Cardiac fibroblast (primary cell): ENCODE data around the gene ITK.
A peak's percentile ranks its signal among the peaks of the same experiment; 100 is the strongest.

Source experiments
- DNase-seq, 2 donors: peaks; one replicate each; pipeline versions ENCODE4 v3.0.0 to v3.0.0-alpha.2; 2010; ENCODE audit warnings: low read depth in 2 of 2
- H3K4me3 ChIP-seq, 2 donors: replicated peaks in 1 of 2; 1 replicate in 1 of 2; 2 replicates in 1 of 2; pipeline ENCODE4 v1.5.1; 2011; ENCODE audit warnings: low read depth in 2 of 2, low read length in 2 of 2, mild to moderate bottlenecking in 2 of 2, moderate library complexity in 1 of 2
- CTCF ChIP-seq: IDR thresholded peaks from one replicate; pipeline ENCODE4 v1.5.1; 2011; ENCODE audit warnings: low read depth, mild to moderate bottlenecking, low read length, inconsistent platforms

ITK gene

GRCh38 chr5:157148734-157149615 lies 31.7 kb upstream of the ITK start:
- peak; percentile 84 for TF ChIP-seq CTCF
- DNase-seq, result peak; percentile 76 to 78
- H3K4me3 ChIP-seq, result no peak overlapping the region

GRCh38 chr5:157150995-157151394 lies 29.6 kb upstream of the ITK start:
- no peak for TF ChIP-seq CTCF
- H3K4me3 ChIP-seq, result no peak overlapping the region
- DNase-seq, result no peak

DNA sequence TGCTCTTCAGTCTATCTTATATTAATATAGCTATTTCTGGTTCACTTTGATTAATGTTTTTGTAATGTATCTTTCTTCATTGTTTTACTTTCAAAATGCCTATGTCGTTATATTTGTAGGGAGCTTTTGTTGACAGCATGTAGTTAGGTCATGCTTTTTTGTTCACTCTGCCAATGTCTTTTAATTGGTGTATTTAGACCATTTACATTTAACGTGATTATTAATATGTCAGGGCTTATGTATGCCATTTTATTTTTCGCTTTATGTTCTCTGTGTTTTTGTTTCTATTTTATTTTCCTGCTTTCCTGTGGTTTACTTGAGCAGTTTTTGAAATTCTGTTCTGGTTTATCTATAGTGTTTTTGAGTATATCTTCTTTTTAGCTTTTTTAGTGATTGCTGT lies 25.3 kb upstream of the ITK start:
- DNase-seq, result no peak
- no peak overlapping the region for H3K4me3 ChIP-seq

GRCh38 chr5:157157293-157157891 lies 23.2 kb upstream of the ITK start:
- H3K4me3 ChIP-seq, result no peak overlapping the region
- DNase-seq, result no peak

More for the DNA sequence above, 25.3 kb upstream of the ITK start:
- TF ChIP-seq CTCF, result no peak

DNA sequence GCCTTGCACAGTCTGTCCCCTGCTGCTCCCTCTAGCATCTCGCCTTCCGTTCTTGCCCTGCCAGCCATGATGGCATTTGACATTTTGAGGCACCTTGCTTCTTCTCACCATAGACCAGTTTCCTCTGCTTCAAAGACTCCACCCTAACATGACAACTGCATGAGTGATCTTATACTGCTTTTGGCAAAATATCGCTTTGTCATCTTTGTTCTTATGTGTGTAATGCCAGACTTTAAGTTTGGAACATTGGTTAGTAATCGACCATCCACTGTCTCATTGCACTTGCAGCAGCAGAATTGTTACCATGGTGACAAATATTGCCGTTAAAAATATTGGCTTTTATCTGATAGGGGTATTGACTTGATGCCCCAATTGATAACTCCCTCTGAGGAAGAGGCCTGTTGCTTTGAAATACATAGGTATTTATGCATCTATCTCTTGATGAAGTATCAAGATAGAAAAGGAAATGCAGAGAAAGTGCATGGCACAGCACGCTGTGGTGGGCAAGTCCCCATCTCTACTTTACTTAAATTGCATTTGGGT lies 21.4 kb upstream of the ITK start:
- no peak for DNase-seq
- TF ChIP-seq CTCF, result no peak
- no peak overlapping the region for H3K4me3 ChIP-seq

More at GRCh38 chr5:157157293-157157891, 23.2 kb upstream of the ITK start:
- TF ChIP-seq CTCF, result no peak

- H3K4me3 ChIP-seq, result no peak overlapping the region
- no peak for TF ChIP-seq CTCF
- no peak for DNase-seq
Measured at GRCh38 chr5:157160001-157160400, 20.6 kb upstream of the ITK start.
